HCT116 (cell line): ENCODE results near the gene SAMD10. TPM values are rescaled to one million over a fixed set of nuclear protein-coding genes. Genes with fewer than 3 reads are reported as not detected.

Experiments
- ATAC-seq: fragments of 200-7000 bp; cut with Tn5 transposase; 2 replicates; pipeline ENCODE4 v1.9.1; 2020; ENCODE audit warnings: mild to moderate bottlenecking, moderate library complexity
- BruUV-seq: library from RNA; stranded (reverse); fragments of 400-500 nt; replicated peaks from 2 replicates; lab custom pipeline; 2021; lab: Mats Ljungman, UMichigan
- CTCF ChIA-PET: fragments of 300-600 bp; sonication (Branson Sonifier 250); formaldehyde crosslinking; loops from one replicate; lab custom pipeline; 2021; ENCODE audit warnings: antibody characterized with exemption; lab: Charles Lee
- POLR2A ChIA-PET: fragments of 300-600, 350-600 bp; sonication (Branson Sonifier 250); formaldehyde crosslinking; loops from one replicate; lab custom pipeline; 2021; ENCODE audit warnings: antibody characterized with exemption; lab: Charles Lee
- RAD21 ChIA-PET, 2 experiments: fragments of 300-600 bp; sonication (Branson Sonifier 250); formaldehyde crosslinking; loops; one replicate each; lab custom pipeline; 2023; ENCODE audit warnings: low total read pairs in 2 of 2; ENCODE audit not compliant: uncharacterized antibody in 2 of 2, unreplicated experiment in 2 of 2, low non-redundant PET in 1 of 2; lab: Charles Lee
- DNase-seq: peaks from one replicate; pipeline ENCODE4 v3.0.0-alpha.2; 2010; ENCODE audit warnings: low read depth, low spot score
- H2AFZ ChIP-seq: fragments of 200-600 bp; shearing (Covaris generic), sonication (generic); 2 replicates; pipeline ENCODE4 v1.6.1; 2017; ENCODE audit warnings: low read depth, mixed run types, mixed read lengths, antibody characterized with exemption, low read length; ENCODE audit not compliant: poor library complexity, severe bottlenecking
- H3K27ac ChIP-seq: 2 replicates; pipeline ENCODE4 v1.5.1; 2012; ENCODE audit warnings: low read depth, low read length
- H3K27me3 ChIP-seq: fragments of 200-600 bp; sonication (generic); 2 replicates; pipeline ENCODE4 v1.6.1; 2016; ENCODE audit warnings: mixed run types, low read length, mixed read lengths; ENCODE audit not compliant: insufficient read depth
- H3K36me3 ChIP-seq, 2 experiments: fragments of 200-500 bp in 1 of 2; fragments of 200-600 bp in 1 of 2; sonication (Bioruptor generic) in 1 of 2; sonication (generic) in 1 of 2; 2 replicates each; pipeline versions ENCODE4 v1.5.1 to v1.6.1; 2014 to 2016; ENCODE audit warnings: low read length in 2 of 2, inconsistent platforms in 1 of 2, mixed read lengths in 1 of 2, mixed run types in 1 of 2; ENCODE audit not compliant: insufficient read depth in 2 of 2, control insufficient read depth in 1 of 2
- H3K4me1 ChIP-seq, 2 experiments: fragments of 200-600 bp in 1 of 2; sonication (generic) in 1 of 2; 2 replicates each; pipeline versions ENCODE4 v1.5.1 to v1.6.1; 2012 to 2017; ENCODE audit warnings: low read length in 2 of 2, inconsistent platforms in 1 of 2, mild to moderate bottlenecking in 1 of 2, mixed read lengths in 1 of 2, mixed run types in 1 of 2, moderate library complexity in 1 of 2; ENCODE audit not compliant: insufficient read depth in 2 of 2, control insufficient read depth in 1 of 2
- H3K4me2 ChIP-seq: fragments of 200-600 bp; sonication (generic); 2 replicates; pipeline ENCODE4 v1.6.1; 2017; ENCODE audit warnings: mixed run types, low read length, mixed read lengths
- H3K4me3 ChIP-seq, 2 experiments: fragments of 200-600 bp in 1 of 2; sonication (generic) in 1 of 2; replicated peaks in 1 of 2; 2 replicates each; pipeline ENCODE4 v1.5.1; 2011 to 2016; ENCODE audit warnings: low read length in 2 of 2, control low read depth in 1 of 2, low read depth in 1 of 2, mild to moderate bottlenecking in 1 of 2, mixed read lengths in 1 of 2, mixed run types in 1 of 2
- H3K79me2 ChIP-seq: fragments of 200-600 bp; sonication (generic); 2 replicates; pipeline ENCODE4 v1.6.1; 2017; ENCODE audit warnings: mild to moderate bottlenecking, mixed run types, low read length, moderate library complexity, mixed read lengths; ENCODE audit not compliant: insufficient read depth
- H3K9ac ChIP-seq: fragments of 200-600 bp; sonication (generic); 2 replicates; pipeline ENCODE4 v1.6.1; 2016; ENCODE audit warnings: low read length, mixed read lengths
- H3K9me2 ChIP-seq: fragments of 200-600 bp; sonication (generic), shearing (Covaris generic); 2 replicates; pipeline ENCODE4 v1.6.1; 2017; ENCODE audit warnings: mixed run types, mild to moderate bottlenecking, moderate library complexity; ENCODE audit not compliant: insufficient read depth
- H3K9me3 ChIP-seq, 2 experiments: fragments of 200-500 bp in 1 of 2; fragments of 200-600 bp in 1 of 2; sonication (Bioruptor generic) in 1 of 2; sonication (generic) in 1 of 2; 2 replicates each; pipeline ENCODE4 v1.6.1; 2014 to 2017; ENCODE audit warnings: low read length in 2 of 2, mixed read lengths in 2 of 2, inconsistent platforms in 1 of 2, low read depth in 1 of 2, mild to moderate bottlenecking in 1 of 2, mixed run types in 1 of 2, moderate library complexity in 1 of 2; ENCODE audit not compliant: control insufficient read depth in 1 of 2, insufficient read depth in 1 of 2
- H4K20me1 ChIP-seq: fragments of 200-600 bp; sonication (generic), shearing (Covaris generic); 2 replicates; pipeline ENCODE4 v1.6.1; 2017; ENCODE audit warnings: mixed run types, mild to moderate bottlenecking, moderate library complexity; ENCODE audit not compliant: insufficient read depth
- CBX3 ChIP-seq: IDR thresholded peaks from 2 replicates; pipeline ENCODE4 v1.6.1; 2012; ENCODE audit warnings: low read depth
- CEBPB ChIP-seq: IDR thresholded peaks from 2 replicates; pipeline ENCODE4 v1.6.1; 2012; ENCODE audit warnings: low read depth
- CTCF ChIP-seq, 3 experiments: fragments of 200-600 bp in 1 of 3; sonication (generic) in 1 of 3; IDR thresholded peaks in 2 of 3; conservative IDR thresholded peaks in 1 of 3; 2 replicates each; pipeline ENCODE4 v1.5.1; 2012 to 2017; ENCODE audit warnings: low read depth in 2 of 3, low read length in 2 of 3, antibody characterized with exemption in 1 of 3, borderline replicate concordance in 1 of 3, control low read depth in 1 of 3, mild to moderate bottlenecking in 1 of 3, mixed read lengths in 1 of 3, mixed run types in 1 of 3, moderate library complexity in 1 of 3; ENCODE audit not compliant: insufficient read depth in 1 of 3
- EGR1 ChIP-seq: IDR thresholded peaks from 2 replicates; pipeline ENCODE4 v1.6.1; 2012; ENCODE audit warnings: low read depth
- ELF1 ChIP-seq: IDR thresholded peaks from 2 replicates; pipeline ENCODE4 v1.6.1; 2012; ENCODE audit warnings: low read depth, borderline replicate concordance
- EZH2phosphoT487 ChIP-seq: fragments of 200-600 bp; IDR thresholded peaks from 2 replicates; pipeline ENCODE4 v1.6.1; 2018; ENCODE audit warnings: antibody characterized with exemption, borderline replicate concordance
- FOSL1 ChIP-seq: IDR thresholded peaks from 2 replicates; pipeline ENCODE4 v1.6.1; 2012; ENCODE audit warnings: low read depth
- POLR2AphosphoS5 ChIP-seq: IDR thresholded peaks from 2 replicates; pipeline ENCODE4 v1.6.1; 2011; ENCODE audit warnings: mild to moderate bottlenecking, low read depth, low read length, moderate library complexity
- RAD21 ChIP-seq: IDR thresholded peaks from 2 replicates; pipeline ENCODE4 v1.6.1; 2012; ENCODE audit warnings: low read depth, mild to moderate bottlenecking
- SIN3A ChIP-seq: IDR thresholded peaks from 2 replicates; pipeline ENCODE4 v1.6.1; 2012; ENCODE audit warnings: low read depth
- SP1 ChIP-seq: IDR thresholded peaks from 2 replicates; pipeline ENCODE4 v1.6.1; 2012; ENCODE audit warnings: low read depth
- SRF ChIP-seq: IDR thresholded peaks from 2 replicates; pipeline ENCODE4 v1.6.1; 2012; ENCODE audit warnings: low read depth
- TCF7L2 ChIP-seq: IDR thresholded peaks from 2 replicates; pipeline ENCODE4 v1.7.0; 2011; ENCODE audit warnings: borderline replicate concordance, inconsistent platforms; ENCODE audit not compliant: insufficient read depth, insufficient read length; ENCODE audit errors: extremely low read depth
- ZNF274 ChIP-seq: fragments of 200-500 bp; sonication (Bioruptor generic); IDR thresholded peaks from 2 replicates; pipeline ENCODE4 v1.6.1; 2014; ENCODE audit warnings: mild to moderate bottlenecking, low read depth, low read length, inconsistent platforms
- intact Hi-C: fragments of 100-400 bp; cut with micrococcal nuclease; formaldehyde crosslinking; loops from 2 replicates; pipeline ENCODE4 v1.10.0; 2022
- total RNA-seq: library from RNA; stranded (reverse); gene quantifications from one replicate; pipeline ENCODE4 v1.2.1, GENCODE V29; 2021; ENCODE audit not compliant: unreplicated experiment
- TF ChIP-seq, protein P1 (sequence below): IDR thresholded peaks from 2 replicates; pipeline ENCODE4 v1.6.1; 2012; ENCODE audit warnings: low read depth

Gene SAMD10
- total RNA-seq, 1 experiment from 2014 or later = 4.2 TPM

DNA sequence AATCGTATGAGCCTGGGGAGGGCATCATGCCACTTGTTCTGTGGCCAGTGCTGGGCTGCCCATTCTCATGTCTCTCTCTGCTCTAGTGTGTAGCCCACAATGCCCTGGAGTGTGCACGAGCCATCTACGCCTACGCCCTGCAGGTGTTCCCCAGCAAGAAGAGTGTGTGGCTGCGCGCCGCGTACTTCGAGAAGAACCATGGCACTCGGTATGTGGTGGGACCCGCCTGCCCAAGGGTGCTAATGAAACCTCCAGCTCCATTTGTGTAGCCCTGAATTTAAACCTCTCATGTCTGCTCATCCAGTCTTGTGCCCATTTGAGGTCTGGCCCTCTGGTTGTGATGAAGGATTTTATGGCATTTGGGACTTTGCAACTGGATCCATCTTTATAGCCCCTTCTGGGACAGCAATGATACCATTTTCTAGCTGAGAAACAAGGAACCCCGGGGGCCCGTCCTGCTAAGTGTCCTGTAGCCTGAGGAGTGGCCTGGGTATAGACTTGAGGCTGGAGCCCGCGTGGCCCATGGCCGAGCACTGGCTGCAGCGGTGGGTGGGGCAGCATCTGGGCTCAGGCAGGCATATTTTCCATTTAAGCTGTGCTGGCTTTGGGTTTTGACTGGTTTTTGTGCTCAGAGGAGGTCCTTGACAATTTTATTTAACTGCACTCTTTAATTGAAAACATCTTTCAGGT, 43.4 kb upstream of the SAMD10 start:
- no peak for TF ChIP-seq POLR2AphosphoS5
- TF ChIP-seq RAD21 = no peak
- TF ChIP-seq CTCF (IDR thresholded peaks at IDR 0.05 in 2 of 3, conservative IDR thresholded peaks at IDR 0.05 in 1 of 3; ENCODE audit: borderline replicate concordance in 1 of 3, insufficient read depth in 1 of 3, low read depth in 2 of 3, low read length in 2 of 3) = no peak
- no peak for TF ChIP-seq SRF
- TF ChIP-seq EGR1 = no peak
- no peak for TF ChIP-seq ELF1
- no peak for TF ChIP-seq SP1
- TF ChIP-seq EZH2phosphoT487 = no peak
- TF ChIP-seq, protein P1, sequence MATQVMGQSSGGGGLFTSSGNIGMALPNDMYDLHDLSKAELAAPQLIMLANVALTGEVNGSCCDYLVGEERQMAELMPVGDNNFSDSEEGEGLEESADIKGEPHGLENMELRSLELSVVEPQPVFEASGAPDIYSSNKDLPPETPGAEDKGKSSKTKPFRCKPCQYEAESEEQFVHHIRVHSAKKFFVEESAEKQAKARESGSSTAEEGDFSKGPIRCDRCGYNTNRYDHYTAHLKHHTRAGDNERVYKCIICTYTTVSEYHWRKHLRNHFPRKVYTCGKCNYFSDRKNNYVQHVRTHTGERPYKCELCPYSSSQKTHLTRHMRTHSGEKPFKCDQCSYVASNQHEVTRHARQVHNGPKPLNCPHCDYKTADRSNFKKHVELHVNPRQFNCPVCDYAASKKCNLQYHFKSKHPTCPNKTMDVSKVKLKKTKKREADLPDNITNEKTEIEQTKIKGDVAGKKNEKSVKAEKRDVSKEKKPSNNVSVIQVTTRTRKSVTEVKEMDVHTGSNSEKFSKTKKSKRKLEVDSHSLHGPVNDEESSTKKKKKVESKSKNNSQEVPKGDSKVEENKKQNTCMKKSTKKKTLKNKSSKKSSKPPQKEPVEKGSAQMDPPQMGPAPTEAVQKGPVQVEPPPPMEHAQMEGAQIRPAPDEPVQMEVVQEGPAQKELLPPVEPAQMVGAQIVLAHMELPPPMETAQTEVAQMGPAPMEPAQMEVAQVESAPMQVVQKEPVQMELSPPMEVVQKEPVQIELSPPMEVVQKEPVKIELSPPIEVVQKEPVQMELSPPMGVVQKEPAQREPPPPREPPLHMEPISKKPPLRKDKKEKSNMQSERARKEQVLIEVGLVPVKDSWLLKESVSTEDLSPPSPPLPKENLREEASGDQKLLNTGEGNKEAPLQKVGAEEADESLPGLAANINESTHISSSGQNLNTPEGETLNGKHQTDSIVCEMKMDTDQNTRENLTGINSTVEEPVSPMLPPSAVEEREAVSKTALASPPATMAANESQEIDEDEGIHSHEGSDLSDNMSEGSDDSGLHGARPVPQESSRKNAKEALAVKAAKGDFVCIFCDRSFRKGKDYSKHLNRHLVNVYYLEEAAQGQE = no peak
- no peak for TF ChIP-seq FOSL1
- TF ChIP-seq TCF7L2 = no peak
- no peak for TF ChIP-seq CEBPB
- TF ChIP-seq CBX3 = no peak
- TF ChIP-seq SIN3A = no peak
- TF ChIP-seq ZNF274 = no peak
- Histone ChIP-seq H2AFZ (no peak overlapping the region), H3K36me3 (peaks cover 37 to 47% of the 10 kb centered on the region in 2 experiments), H3K27ac (no peak overlapping the region), H3K79me2 (no peaks in the 10 kb centered on the region), H3K4me3 (no peak overlapping the region), H3K9me2 (no peaks in the 10 kb centered on the region), H3K27me3 (no peaks in the 10 kb centered on the region), H4K20me1 (no peaks in the 10 kb centered on the region), H3K4me1 (no peaks in the 10 kb centered on the region), H3K4me2 (no peak overlapping the region), H3K9ac (no peak overlapping the region), H3K9me3 (no peaks in the 10 kb centered on the region)
- CTCF ChIA-PET = no interaction called here
- intact Hi-C loops = no loop called here
- no peak for DNase-seq
- POLR2A ChIA-PET = no interaction called here
- RAD21 ChIA-PET = no interaction called here
- BruUV-seq = no TSS peak
- no peak for ATAC-seq
